ENCODE measurements around the gene ARFIP1. TPM values are rescaled to one million over a fixed set of nuclear protein-coding genes. Genes with fewer than 3 reads are reported as not detected.
"Not testable (repeated sequence)": the region's sequence is repeated elsewhere in the genome, so short reads cannot be mapped to it uniquely, and the experiment has no call there.

The ARFIP1 gene
- total RNA-seq, 1 donor from 2014 or later: 30.1 TPM

- DNase-seq (ENCODE audit: low spot score): no peak
Observed at GRCh38 chr4:152785639-152786615, 6.2 kb downstream of the ARFIP1 start.

GRCh38 chr4:152786627-152787026, 6.9 kb downstream of the ARFIP1 start:
- DNase-seq (ENCODE audit: low spot score): no peak

GRCh38 chr4:152795891-152796290, 16.1 kb downstream of the ARFIP1 start:
- DNase-seq (ENCODE audit: low spot score): no peak

- no peak for DNase-seq (ENCODE audit: low spot score)
Observed at GRCh38 chr4:152803541-152803940, 23.8 kb downstream of the ARFIP1 start.

- no peak for DNase-seq (ENCODE audit: low spot score)
Observed at GRCh38 chr4:152805071-152805650, 25.4 kb downstream of the ARFIP1 start.

GRCh38 chr4:152805818-152806217, 26.1 kb downstream of the ARFIP1 start:
- DNase-seq (ENCODE audit: low spot score): no peak

- DNase-seq (ENCODE audit: low spot score): no peak
Observed at GRCh38 chr4:152806501-152807125, 26.9 kb downstream of the ARFIP1 start.

- DNase-seq (ENCODE audit: low spot score): no peak
Observed at GRCh38 chr4:152807294-152807829, 27.6 kb downstream of the ARFIP1 start.

GRCh38 chr4:152808670-152809069, 28.9 kb downstream of the ARFIP1 start:
- no peak for DNase-seq (ENCODE audit: low spot score)

- no peak for DNase-seq (ENCODE audit: low spot score)
Observed at GRCh38 chr4:152810715-152811287, 31.0 kb downstream of the ARFIP1 start.

- DNase-seq (ENCODE audit: low spot score): no peak
Observed at GRCh38 chr4:152815078-152815477, 35.3 kb downstream of the ARFIP1 start.

- no peak for DNase-seq (ENCODE audit: low spot score)
Observed at GRCh38 chr4:152817331-152817730, 37.6 kb downstream of the ARFIP1 start.

GRCh38 chr4:152819026-152819645, 39.4 kb downstream of the ARFIP1 start:
- DNase-seq (ENCODE audit: low spot score): no peak

- no peak for DNase-seq (ENCODE audit: low spot score)
Observed at GRCh38 chr4:152820073-152820472, 40.3 kb downstream of the ARFIP1 start.

GRCh38 chr4:152822323-152822722, 42.6 kb downstream of the ARFIP1 start:
- DNase-seq (ENCODE audit: low spot score): no peak

- no peak for DNase-seq (ENCODE audit: low spot score)
Observed at GRCh38 chr4:152824561-152824960, 44.8 kb downstream of the ARFIP1 start.

- no peak for DNase-seq (ENCODE audit: low spot score)
Observed at GRCh38 chr4:152825336-152825735, 45.6 kb downstream of the ARFIP1 start.

GRCh38 chr4:152828122-152828521, 48.4 kb downstream of the ARFIP1 start:
- no peak for DNase-seq (ENCODE audit: low spot score)

GRCh38 chr4:152831416-152831815, 51.7 kb downstream of the ARFIP1 start:
- no peak for DNase-seq (ENCODE audit: low spot score)

GRCh38 chr4:152836936-152837335, 57.2 kb downstream of the ARFIP1 start:
- no peak for DNase-seq (ENCODE audit: low spot score)

- DNase-seq (ENCODE audit: low spot score): not testable (repeated sequence)
Observed at GRCh38 chr4:152839729-152840128, 60.0 kb downstream of the ARFIP1 start.

All from mesenteric fat pad (tissue), 1 donor.